Keratinocyte (primary cell): ENCODE measurements around the gene PRKN. TPM values are rescaled to one million over a fixed set of nuclear protein-coding genes. Genes with fewer than 3 reads are reported as not detected.

Source experiments
- DNase-seq: peaks from one replicate; pipeline ENCODE4 v3.0.0-alpha.2; 2011; ENCODE audit warnings: low read depth, missing footprints, low spot score
- FAIRE-seq: peaks from 2 replicates; lab custom pipeline; 2011; peaks lifted over from hg19 to GRCh38; lab: Jason Lieb, UNC
- H2AFZ ChIP-seq: 2 replicates; pipeline ENCODE4 v1.6.0; 2012; ENCODE audit warnings: low read length, control low read depth, inconsistent platforms; ENCODE audit not compliant: control insufficient read depth
- H3K27ac ChIP-seq: 2 replicates; pipeline ENCODE4 v1.5.1; 2011; ENCODE audit warnings: low read length; ENCODE audit not compliant: control insufficient read depth, insufficient read depth
- H3K27me3 ChIP-seq: 3 replicates; pipeline ENCODE4 v1.6.0; 2011; ENCODE audit warnings: low read length; ENCODE audit not compliant: control insufficient read depth, insufficient read depth; ENCODE audit errors: extremely low read depth
- H3K36me3 ChIP-seq, 2 experiments: 2 replicates in 1 of 2; 3 replicates in 1 of 2; pipeline ENCODE4 v1.5.1; 2011; ENCODE audit warnings: low read length in 2 of 2, mild to moderate bottlenecking in 1 of 2; ENCODE audit not compliant: control insufficient read depth in 2 of 2, insufficient read depth in 2 of 2; ENCODE audit errors: extremely low read depth in 1 of 2
- H3K4me1 ChIP-seq: 3 replicates; pipeline ENCODE4 v1.5.1; 2011; ENCODE audit warnings: low read length; ENCODE audit not compliant: control insufficient read depth, insufficient read depth; ENCODE audit errors: extremely low read depth
- H3K4me2 ChIP-seq: 3 replicates; pipeline ENCODE4 v1.6.0; 2011; ENCODE audit warnings: low read depth, low read length; ENCODE audit not compliant: control insufficient read depth, insufficient read depth; ENCODE audit errors: extremely low read depth
- H3K4me3 ChIP-seq, 3 experiments: fragments of 200-600 bp in 1 of 3; sonication (generic) in 1 of 3; 2 replicates in 2 of 3; 3 replicates in 1 of 3; pipeline ENCODE4 v1.5.1; 2011 to 2016; ENCODE audit warnings: low read length in 3 of 3, mild to moderate bottlenecking in 3 of 3, control low read depth in 2 of 3, inconsistent platforms in 1 of 3, low read depth in 1 of 3, mixed read lengths in 1 of 3, mixed run types in 1 of 3, moderate library complexity in 1 of 3; ENCODE audit not compliant: control insufficient read depth in 2 of 3, insufficient read depth in 2 of 3; ENCODE audit errors: extremely low read depth in 1 of 3
- H3K79me2 ChIP-seq: 2 replicates; pipeline ENCODE4 v1.6.0; 2012; ENCODE audit warnings: low read length; ENCODE audit not compliant: control insufficient read depth, insufficient read depth
- H3K9ac ChIP-seq: 3 replicates; pipeline ENCODE4 v1.6.0; 2011; ENCODE audit warnings: low read length; ENCODE audit not compliant: control insufficient read depth, insufficient read depth; ENCODE audit errors: extremely low read depth
- H3K9me1 ChIP-seq: 3 replicates; pipeline ENCODE4 v1.6.0; 2011; ENCODE audit warnings: low read length; ENCODE audit not compliant: control insufficient read depth, insufficient read depth; ENCODE audit errors: extremely low read depth
- H3K9me3 ChIP-seq: 2 replicates; pipeline ENCODE4 v1.5.1; 2012; ENCODE audit warnings: low read depth, low read length; ENCODE audit not compliant: control insufficient read depth
- H4K20me1 ChIP-seq: 3 replicates; pipeline ENCODE4 v1.6.0; 2011; ENCODE audit warnings: low read length; ENCODE audit not compliant: control insufficient read depth, insufficient read depth; ENCODE audit errors: extremely low read depth
- EZH2 ChIP-seq: IDR thresholded peaks from one replicate; pipeline ENCODE4 v1.6.1; 2012; ENCODE audit warnings: inconsistent platforms, mild to moderate bottlenecking, low read length, moderate library complexity
- dilution Hi-C: fragments of 300-500 bp; cut with MboI; formaldehyde crosslinking; loops from one replicate; pipeline ENCODE4 v1.7.0; 2020; ENCODE audit warnings: low sequenced_read_pairs; ENCODE audit not compliant: extremely low pct_ligation_motif_present
- polyA plus RNA-seq, 5 experiments: library from polyadenylated mRNA; depleted of rRNA in 3 of 5; stranded (reverse) in 3 of 5; stranded (forward) in 1 of 5; unstranded in 1 of 5; fragments of >200 nt; gene quantifications; 1 replicate in 1 of 5; 2 replicates in 3 of 5; 3 replicates in 1 of 5; pipeline versions ENCODE4 v1.2.1 to v1.2.3, GENCODE V29; 2011 to 2012; ENCODE audit warnings: missing spikeins in 2 of 5, low read depth in 1 of 5, low replicate concordance in 1 of 5
- TF ChIP-seq, protein P1 (sequence below), 3 experiments: IDR thresholded peaks in 1 of 3; conservative IDR thresholded peaks in 1 of 3; optimal IDR thresholded peaks in 1 of 3; 2 replicates in 2 of 3; 3 replicates in 1 of 3; pipeline versions ENCODE3 to v1.5.1; 2011; ENCODE audit warnings: low read length in 3 of 3, mild to moderate bottlenecking in 3 of 3, moderate library complexity in 2 of 3, control low read depth in 1 of 3, inconsistent platforms in 1 of 3; ENCODE audit not compliant: insufficient read depth in 2 of 3; ENCODE audit errors: extremely low read depth in 1 of 3

PRKN gene
- polyA plus RNA-seq, 1 donor (not counting 4 experiments of a cell fraction or from before 2014, with no cell fraction given): 0.67 TPM

DNA sequence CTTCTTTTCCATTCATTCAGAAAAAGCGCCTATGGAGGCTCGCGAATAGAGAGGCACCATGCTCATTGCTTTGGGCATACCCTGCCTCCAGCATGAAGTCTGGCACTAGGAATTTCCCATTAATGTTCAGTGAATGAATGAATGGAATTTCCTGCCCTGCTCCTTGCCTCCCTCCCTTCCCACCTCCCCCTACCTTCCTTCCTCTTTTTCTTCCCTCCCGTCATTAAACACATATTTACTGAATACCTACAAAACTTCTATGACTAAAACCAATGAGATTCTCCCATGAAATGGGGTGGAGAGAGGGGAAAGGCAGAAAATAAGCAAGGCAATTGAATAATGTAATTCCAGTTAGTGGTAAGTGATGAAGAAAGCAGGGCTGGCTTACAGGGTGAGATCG is 1239.9 kb downstream of the PRKN start:
- DNase-seq (no peak), FAIRE-seq (no peak)
- Histone ChIP-seq H3K36me3 (no peaks in the 10 kb centered on the region), H3K9ac (no peak overlapping the region), H3K9me3 (no peaks in the 10 kb centered on the region), H3K27me3 (no peaks in the 10 kb centered on the region), H3K27ac (no peak overlapping the region), H3K4me2 (no peak overlapping the region), H4K20me1 (no peaks in the 10 kb centered on the region), H3K4me1 (peaks cover 13% of the 10 kb centered on the region), H3K9me1 (no peaks in the 10 kb centered on the region), H2AFZ (no peak overlapping the region), H3K79me2 (no peaks in the 10 kb centered on the region), H3K4me3 (no peak overlapping the region)
- no peak for TF ChIP-seq EZH2
- TF ChIP-seq, protein P1, sequence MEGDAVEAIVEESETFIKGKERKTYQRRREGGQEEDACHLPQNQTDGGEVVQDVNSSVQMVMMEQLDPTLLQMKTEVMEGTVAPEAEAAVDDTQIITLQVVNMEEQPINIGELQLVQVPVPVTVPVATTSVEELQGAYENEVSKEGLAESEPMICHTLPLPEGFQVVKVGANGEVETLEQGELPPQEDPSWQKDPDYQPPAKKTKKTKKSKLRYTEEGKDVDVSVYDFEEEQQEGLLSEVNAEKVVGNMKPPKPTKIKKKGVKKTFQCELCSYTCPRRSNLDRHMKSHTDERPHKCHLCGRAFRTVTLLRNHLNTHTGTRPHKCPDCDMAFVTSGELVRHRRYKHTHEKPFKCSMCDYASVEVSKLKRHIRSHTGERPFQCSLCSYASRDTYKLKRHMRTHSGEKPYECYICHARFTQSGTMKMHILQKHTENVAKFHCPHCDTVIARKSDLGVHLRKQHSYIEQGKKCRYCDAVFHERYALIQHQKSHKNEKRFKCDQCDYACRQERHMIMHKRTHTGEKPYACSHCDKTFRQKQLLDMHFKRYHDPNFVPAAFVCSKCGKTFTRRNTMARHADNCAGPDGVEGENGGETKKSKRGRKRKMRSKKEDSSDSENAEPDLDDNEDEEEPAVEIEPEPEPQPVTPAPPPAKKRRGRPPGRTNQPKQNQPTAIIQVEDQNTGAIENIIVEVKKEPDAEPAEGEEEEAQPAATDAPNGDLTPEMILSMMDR (optimal IDR thresholded peaks at IDR 0.05 in 1 of 3, IDR thresholded peaks at IDR 0.05 in 1 of 3, conservative IDR thresholded peaks at IDR 0.05 in 1 of 3; ENCODE audit: extremely low read depth in 1 of 3, insufficient read depth in 2 of 3, low read length in 3 of 3): no peak
- dilution Hi-C loops: no loop called here

DNA sequence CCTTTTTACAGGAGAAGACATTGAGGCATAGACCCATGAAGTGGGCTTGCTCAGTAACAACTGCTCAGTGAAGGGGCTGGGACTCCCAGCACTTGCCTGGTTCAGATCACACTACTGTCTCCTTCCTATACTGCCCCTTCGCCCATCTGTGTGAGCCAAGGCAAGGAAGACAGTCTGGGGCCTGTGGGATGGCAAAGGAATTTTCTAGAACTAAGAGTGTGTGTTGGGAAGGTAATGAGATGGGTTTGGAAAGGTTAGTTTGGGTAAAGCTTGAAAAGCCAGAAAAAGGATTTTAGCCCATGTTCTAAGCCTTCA is 1240.4 kb downstream of the PRKN start:
- Histone ChIP-seq H3K4me1 (peaks cover 13% of the 10 kb centered on the region), H3K27me3 (no peaks in the 10 kb centered on the region), H3K79me2 (no peaks in the 10 kb centered on the region), H3K36me3 (no peaks in the 10 kb centered on the region), H3K4me2 (peak overlapping the region; percentile 46), H3K9me1 (no peaks in the 10 kb centered on the region), H3K4me3 (no peak overlapping the region), H3K9ac (no peak overlapping the region), H4K20me1 (no peaks in the 10 kb centered on the region), H3K27ac (no peak overlapping the region), H3K9me3 (no peaks in the 10 kb centered on the region), H2AFZ (no peak overlapping the region)
- DNase-seq (no peak), FAIRE-seq (no peak)
- dilution Hi-C loops: no loop called here
- TF ChIP-seq, protein P1 (optimal IDR thresholded peaks at IDR 0.05 in 1 of 3, IDR thresholded peaks at IDR 0.05 in 1 of 3, conservative IDR thresholded peaks at IDR 0.05 in 1 of 3; ENCODE audit: extremely low read depth in 1 of 3, insufficient read depth in 2 of 3, low read length in 3 of 3): no peak
- no peak for TF ChIP-seq EZH2
